ENCODE data around the gene PAFAH2. TPM values are rescaled to one million over a fixed set of nuclear protein-coding genes. Genes with fewer than 3 reads are reported as not detected.

PAFAH2 gene
- total and polyA plus RNA-seq, 2 of the 8 experiments (the other 6 are each of a cell fraction or from before 2014, with no cell fraction given) = 7.7 to 9.3 TPM

DNA sequence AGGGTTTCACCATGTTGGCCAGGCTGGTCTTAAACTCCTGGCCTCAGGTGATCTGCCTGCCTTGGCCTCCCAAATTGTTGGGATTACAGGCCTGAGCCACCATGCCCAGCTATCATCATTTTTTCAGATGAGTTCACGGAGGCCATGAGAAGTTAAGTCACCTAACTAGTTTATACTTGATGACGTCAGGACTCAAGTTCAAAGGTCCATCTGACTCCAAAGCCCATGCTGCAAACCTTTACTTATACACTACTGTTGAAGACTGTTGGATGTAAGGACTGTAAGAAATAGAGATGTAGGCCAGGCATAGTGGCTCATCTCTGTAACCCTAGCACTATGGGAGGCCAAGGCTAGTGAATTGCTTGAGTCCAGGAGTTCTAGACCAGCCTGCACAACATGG is 50.8 kb downstream of the PAFAH2 start:
- Histone ChIP-seq H3K79me1 (ENCODE audit: low read depth, low read length) (no peaks in the 10 kb centered on the region), H3K23me2 (ENCODE audit: low read depth, low read length) (no peaks in the 10 kb centered on the region), H3K9ac (replicated peaks in 1 of 4; ENCODE audit: extremely low read depth in 1 of 4, low read depth in 3 of 4, low read length in 3 of 4) (no peak overlapping the region), H3K23ac (ENCODE audit: insufficient read length) (no peak overlapping the region), H3K4me1 (replicated peaks in 1 of 4; ENCODE audit: control insufficient read depth in 3 of 4, insufficient read depth in 4 of 4, low read length in 3 of 4) (no peaks in the 10 kb centered on the region), H3K14ac (ENCODE audit: insufficient read length) (no peak overlapping the region), H2AFZ (ENCODE audit: low read length) (no peak overlapping the region), H4K5ac (ENCODE audit: insufficient read length, low read depth, low read length) (no peak overlapping the region), H3K27ac (ENCODE audit: low read depth, low read length) (no peak overlapping the region), H4K91ac (replicated peaks; ENCODE audit: insufficient read length, low read length) (no peak overlapping the region), H2BK20ac (ENCODE audit: low read length) (no peak overlapping the region), H2BK120ac (replicated peaks; ENCODE audit: low read depth, low read length) (no peak overlapping the region), H3K36me3 (ENCODE audit: control insufficient read depth in 2 of 4, insufficient read depth in 4 of 4, low read length in 3 of 4) (no peaks in the 10 kb centered on the region), H3K18ac (ENCODE audit: extremely low read depth, low read length) (no peak overlapping the region), H2BK5ac (ENCODE audit: low read depth, low read length) (no peak overlapping the region), H2AK5ac (ENCODE audit: low read depth, low read length) (no peak overlapping the region), H4K8ac (ENCODE audit: extremely low read depth, insufficient read depth, low read length) (no peak overlapping the region), H3K79me2 (ENCODE audit: control insufficient read depth in 1 of 2, insufficient read depth in 2 of 2, low read length in 2 of 2) (no peaks in the 10 kb centered on the region), H2BK12ac (ENCODE audit: low read depth, low read length) (no peak overlapping the region), H3K56ac (replicated peaks; ENCODE audit: insufficient read length, low read depth, low read length) (no peak overlapping the region), H4K20me1 (replicated peaks in 1 of 2; ENCODE audit: control insufficient read depth in 1 of 2, insufficient read depth in 2 of 2, low read length in 2 of 2) (peaks cover 0 to 1% of the 10 kb centered on the region in 2 experiments), H3K4me2 (ENCODE audit: insufficient read depth in 1 of 2, low read depth in 2 of 2, low read length in 2 of 2) (no peak overlapping the region), H2BK15ac (ENCODE audit: low read length) (no peak overlapping the region), H3K9me3 (ENCODE audit: insufficient read depth in 2 of 2, low read depth in 1 of 2, low read length in 1 of 2) (no peaks in the 10 kb centered on the region), H3K4ac (replicated peaks; ENCODE audit: insufficient read length, low read depth, low read length) (no peak overlapping the region), H3K4me3 (ENCODE audit: extremely low read depth in 1 of 4, insufficient read depth in 2 of 4, low read depth in 3 of 4, low read length in 4 of 4) (no peak overlapping the region), H3K27me3 (replicated peaks in 1 of 4; ENCODE audit: control insufficient read depth in 3 of 4, extremely low read depth in 1 of 4, insufficient read depth in 3 of 4, low read length in 3 of 4) (no peaks in the 10 kb centered on the region)
- CTCF ChIA-PET (ENCODE audit: partially characterized antibody) = interaction anchor here (0.5 to 1.1 kb wide), 3 partner anchors 12 to 22 kb away, joined by 3 read pairs; no protein-coding TSS in a partner anchor
- POLR2A ChIA-PET (ENCODE audit: partially characterized antibody) = interaction anchor here (1.1 kb wide), 1 partner anchor 57 kb away, joined by 3 read pairs; no protein-coding TSS in a partner anchor
- FAIRE-seq (no peak), DNase-seq (ENCODE audit: low read depth in 1 of 2, low spot score in 2 of 2) (no peak)
- WGBS, 2 experiments (ENCODE audit: extremely low coverage in 1 of 2, insufficient coverage in 1 of 2, insufficient read length in 1 of 2, insufficient replicate concordance in 2 of 2, low coverage in 1 of 2, low lambda C conversion rate in 2 of 2, missing lambda C conversion rate in 1 of 2) = 93% methylated on average over 2 of the region's 2 CpGs; no CpG with 5 or more reads in 1 of the 2 experiments
- TF ChIP-seq SRF (IDR thresholded peaks at IDR 0.05; ENCODE audit: low read depth, low read length) = no peak
- TF ChIP-seq RXRA (IDR thresholded peaks at IDR 0.05; ENCODE audit: insufficient read depth, low read depth, low read length) = no peak
- TF ChIP-seq CTBP2 (IDR thresholded peaks at IDR 0.05; ENCODE audit: borderline replicate concordance, insufficient read depth, insufficient read length, low read length) = no peak
- no peak for TF ChIP-seq TBP (IDR thresholded peaks at IDR 0.05; ENCODE audit: low read depth, low read length)
- no peak for TF ChIP-seq RBBP5 (IDR thresholded peaks at IDR 0.05; ENCODE audit: borderline replicate concordance, low read depth, low read length)
- TF ChIP-seq CBX8 (IDR thresholded peaks at IDR 0.05; ENCODE audit: borderline replicate concordance, low read depth, low read length) = no peak
- no peak for TF ChIP-seq RAD21 (IDR thresholded peaks at IDR 0.05 in 1 of 2, conservative IDR thresholded peaks at IDR 0.05 in 1 of 2; ENCODE audit: low read depth in 2 of 2, low read length in 2 of 2)
- no peak for TF ChIP-seq SP4 (IDR thresholded peaks at IDR 0.05; ENCODE audit: low read length)
- no peak for TF ChIP-seq KDM1A (IDR thresholded peaks at IDR 0.05; ENCODE audit: borderline replicate concordance, low read length)
- no peak for TF ChIP-seq CBX5 (IDR thresholded peaks at IDR 0.05; ENCODE audit: low read depth, low read length)
- no peak for TF ChIP-seq MAX (IDR thresholded peaks at IDR 0.05)
- no peak for TF ChIP-seq SP1 (IDR thresholded peaks at IDR 0.05; ENCODE audit: low read depth, low read length)
- no peak for TF ChIP-seq JUN (IDR thresholded peaks at IDR 0.05; ENCODE audit: low read depth, low read length)
- no peak for TF ChIP-seq BCL11A (IDR thresholded peaks at IDR 0.05; ENCODE audit: low read depth in 2 of 2, low read length in 2 of 2)

Measured in H1 (cell line).